Right lobe of liver (tissue), 6 donors: Measurements from ENCODE around the gene BEST4. TPM values are rescaled to one million over a fixed set of nuclear protein-coding genes. Genes with fewer than 3 reads are reported as not detected.
A peak's percentile ranks its signal among the peaks of the same experiment; 100 is the strongest.
"Not testable (repeated sequence)": the region's sequence is repeated elsewhere in the genome, so short reads cannot be mapped to it uniquely, and the experiment has no call there.

Source experiments
- ATAC-seq, 4 donors: fragments of 200-7000 bp; cut with Tn5 transposase; one replicate each; pipeline ENCODE4 v1.9.1; 2020; ENCODE audit warnings: mild to moderate bottlenecking in 4 of 4, moderate library complexity in 4 of 4
- DNase-seq, 3 donors: peaks; one replicate each; pipeline ENCODE4 v3.0.0-alpha.2; 2020
- H3K27ac ChIP-seq, 3 donors: fragments of 200-600 bp; one replicate each; pipeline ENCODE4 v1.8.0; 2022
- H3K27me3 ChIP-seq, 2 donors: fragments of 200-600 bp; one replicate each; pipeline ENCODE4 v1.8.0; 2022
- H3K36me3 ChIP-seq, 4 donors: fragments of 200-600 bp; sonication (generic) in 1 of 4; one replicate each; pipeline versions ENCODE4 v1.5.1 to v1.8.0; 2017 to 2022; ENCODE audit warnings: control low read depth in 1 of 4
- H3K4me1 ChIP-seq, 4 donors: fragments of 200-600 bp; sonication (generic) in 1 of 4; one replicate each; pipeline versions ENCODE4 v1.5.1 to v1.8.0; 2017 to 2022; ENCODE audit warnings: control low read depth in 1 of 4
- H3K4me3 ChIP-seq, 3 donors: fragments of 200-600 bp; one replicate each; pipeline ENCODE4 v1.8.0; 2022
- H3K9me3 ChIP-seq, 4 donors: fragments of 200-600 bp; sonication (generic) in 1 of 4; one replicate each; pipeline versions ENCODE4 v1.5.1 to v1.8.0; 2017 to 2022; ENCODE audit warnings: control low read depth in 1 of 4
- POLR2A ChIP-seq: fragments of 450-650 bp; IDR thresholded peaks from one replicate; pipeline ENCODE4 v1.6.1; 2017; ENCODE audit warnings: antibody characterized with exemption, mild to moderate bottlenecking
- WGBS: methylation state at CpG from one replicate; pipeline ENCODE4 v1.1.6; 2018; ENCODE audit warnings: low coverage, low lambda C conversion rate; ENCODE audit not compliant: insufficient coverage; ENCODE audit errors: missing lambda C conversion rate; 5-methylcytosine and 5-hydroxymethylcytosine counted together
- intact Hi-C, 2 donors: fragments of 100-400 bp; cut with DNase I; formaldehyde crosslinking; loops; one replicate each; pipeline versions ENCODE4 v1.11.2 to v1.14.1; 2022
- total RNA-seq, 6 experiments: library from RNA; depleted of rRNA in 2 of 6; stranded (reverse); fragments of >200 nt in 2 of 6; fragmentation: NEBNext Ultra II Directional in 3 of 6; extraction: Animal tissue kit (Norgen Biotek cat#: 25700) in 3 of 6; gene quantifications; one replicate each; pipeline versions ENCODE4 v1.1.0 to v1.2.4, GENCODE V29; 2016 to 2023
- TF ChIP-seq, protein P1 (sequence below), 4 donors: fragments of 200-600 bp in 3 of 4; fragments of 450-650 bp in 1 of 4; IDR thresholded peaks; one replicate each; pipeline versions ENCODE4 v1.5.1 to v1.8.0; 2016 to 2022; ENCODE audit warnings: antibody characterized with exemption in 4 of 4, mild to moderate bottlenecking in 2 of 4
- donor health status: DM: no; HTN: yes; CAD: no.
- donor health status: DM: no; HTN: no; CAD: no.
- donor health status: DM: no; HTN: no; CAD: no.
- donor health status: DM: no; HTN: yes; CAD: no.
- donor health status: DM: no; HTN: yes; CAD: no.

BEST4 gene
- total RNA-seq, 6 experiments from 2014 or later = 0.13 to 0.32 TPM; not detected in 4

DNA sequence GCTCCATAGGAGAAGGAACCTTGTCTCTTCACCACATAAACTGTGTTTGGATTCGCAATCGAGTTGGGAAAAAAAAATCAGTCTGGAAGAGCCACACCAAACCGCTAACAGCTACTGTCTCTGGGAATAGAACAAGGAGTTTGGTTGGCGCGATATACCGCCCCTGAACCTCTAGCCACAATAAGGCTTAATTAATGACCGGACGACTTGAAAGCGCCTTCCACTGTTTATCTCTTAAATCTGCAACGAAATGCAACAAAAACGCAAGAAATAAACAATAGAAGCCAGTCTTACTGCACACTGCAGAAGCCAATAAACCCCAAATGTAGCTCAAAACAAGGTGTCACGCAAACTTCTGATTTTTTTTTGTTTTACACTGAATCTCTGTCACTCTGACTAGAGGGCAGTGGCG, 31.2 kb upstream of the BEST4 start:
- no peaks in the 10 kb centered on the region for H3K27me3 ChIP-seq
- DNase-seq (peak in 1 of 3 donors; percentile 5), ATAC-seq (peak; percentile 5 to 28 (median 7))
- H3K4me3 ChIP-seq = peak overlapping the region; percentile 10 to 58 (median 56)
- H3K4me1 ChIP-seq = peaks cover 0 to 9% (median 0%) of the 10 kb centered on the region in 4 donors
- intact Hi-C loops = no loop called here
- peak overlapping the region; percentile 89 to 93 (median 89) for H3K27ac ChIP-seq
- TF ChIP-seq POLR2A = no peak
- TF ChIP-seq, protein P1, sequence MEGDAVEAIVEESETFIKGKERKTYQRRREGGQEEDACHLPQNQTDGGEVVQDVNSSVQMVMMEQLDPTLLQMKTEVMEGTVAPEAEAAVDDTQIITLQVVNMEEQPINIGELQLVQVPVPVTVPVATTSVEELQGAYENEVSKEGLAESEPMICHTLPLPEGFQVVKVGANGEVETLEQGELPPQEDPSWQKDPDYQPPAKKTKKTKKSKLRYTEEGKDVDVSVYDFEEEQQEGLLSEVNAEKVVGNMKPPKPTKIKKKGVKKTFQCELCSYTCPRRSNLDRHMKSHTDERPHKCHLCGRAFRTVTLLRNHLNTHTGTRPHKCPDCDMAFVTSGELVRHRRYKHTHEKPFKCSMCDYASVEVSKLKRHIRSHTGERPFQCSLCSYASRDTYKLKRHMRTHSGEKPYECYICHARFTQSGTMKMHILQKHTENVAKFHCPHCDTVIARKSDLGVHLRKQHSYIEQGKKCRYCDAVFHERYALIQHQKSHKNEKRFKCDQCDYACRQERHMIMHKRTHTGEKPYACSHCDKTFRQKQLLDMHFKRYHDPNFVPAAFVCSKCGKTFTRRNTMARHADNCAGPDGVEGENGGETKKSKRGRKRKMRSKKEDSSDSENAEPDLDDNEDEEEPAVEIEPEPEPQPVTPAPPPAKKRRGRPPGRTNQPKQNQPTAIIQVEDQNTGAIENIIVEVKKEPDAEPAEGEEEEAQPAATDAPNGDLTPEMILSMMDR (IDR thresholded peaks at IDR 0.05) = no peak
- H3K9me3 ChIP-seq = no peaks in the 10 kb centered on the region
- H3K36me3 ChIP-seq = no peaks in the 10 kb centered on the region
- 0% methylated on average over 13 of the region's 13 CpGs for WGBS

DNA sequence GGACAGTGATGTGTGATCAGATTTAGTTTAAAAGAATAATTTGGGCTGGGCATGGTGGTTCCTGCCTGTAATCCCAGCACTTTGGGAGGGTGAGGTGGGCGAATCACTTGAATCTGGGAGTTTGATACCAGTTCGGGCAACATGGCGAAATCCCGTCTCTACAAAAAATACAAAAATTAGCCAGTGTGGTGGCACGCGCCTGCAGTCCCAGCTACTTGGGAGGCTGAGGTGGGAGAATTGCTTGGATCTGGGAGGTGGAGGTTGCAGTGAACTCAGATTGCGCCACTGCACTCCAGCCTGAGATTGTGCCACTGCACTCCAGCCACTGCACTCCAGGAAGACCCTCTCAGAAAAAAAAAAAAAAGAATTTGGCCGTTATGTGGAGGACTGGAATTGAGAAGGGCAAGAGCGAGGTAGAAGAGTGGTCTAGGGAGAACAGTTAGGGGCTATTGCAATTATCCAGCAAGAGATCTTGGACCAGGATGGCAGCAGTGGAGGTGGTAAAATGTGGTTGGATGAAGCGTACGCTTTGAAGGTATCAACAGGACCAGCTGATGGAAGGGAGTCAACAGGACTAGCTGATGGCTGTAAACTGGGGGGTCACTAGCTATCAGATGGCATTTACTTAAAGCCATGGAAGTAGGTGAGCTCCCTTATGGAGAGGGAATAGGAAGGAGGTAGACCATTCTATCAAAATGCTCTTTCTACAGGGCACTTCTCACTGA, 30.0 kb upstream of the BEST4 start:
- Histone ChIP-seq H3K27me3 (no peaks in the 10 kb centered on the region), H3K9me3 (no peaks in the 10 kb centered on the region), H3K4me3 (no peak overlapping the region), H3K36me3 (no peaks in the 10 kb centered on the region), H3K4me1 (peaks cover 0 to 10% (median 0%) of the 10 kb centered on the region in 4 donors), H3K27ac (no peak overlapping the region)
- DNase-seq (peak; percentile 8 to 28 (median 15)), ATAC-seq (no peak)
- 99% methylated on average over 8 of the region's 11 CpGs for WGBS
- intact Hi-C loops = no loop called here
- TF ChIP-seq POLR2A = no peak
- TF ChIP-seq, protein P1 (IDR thresholded peaks at IDR 0.05) = no peak

DNA sequence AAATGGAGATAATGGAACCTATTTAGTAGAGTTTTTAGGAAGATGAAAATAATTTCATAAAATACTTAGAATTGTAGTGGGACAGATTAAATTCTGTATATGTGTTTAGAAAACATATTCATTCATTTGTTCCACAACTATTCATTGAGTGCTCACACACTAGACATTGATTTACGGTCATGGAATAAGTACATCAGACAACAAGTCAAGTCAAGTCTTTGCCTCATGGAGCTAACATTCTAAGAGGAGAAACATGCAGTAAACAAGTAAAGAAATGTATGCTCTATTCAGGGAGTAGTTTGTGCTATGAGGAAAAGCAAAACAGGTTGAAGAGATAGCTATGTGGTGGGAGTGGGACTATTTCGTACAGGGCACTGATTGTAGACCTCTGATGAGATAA, 29.3 kb upstream of the BEST4 start:
- H3K4me1 ChIP-seq = peaks cover 0 to 13% (median 0%) of the 10 kb centered on the region in 4 donors

DNA sequence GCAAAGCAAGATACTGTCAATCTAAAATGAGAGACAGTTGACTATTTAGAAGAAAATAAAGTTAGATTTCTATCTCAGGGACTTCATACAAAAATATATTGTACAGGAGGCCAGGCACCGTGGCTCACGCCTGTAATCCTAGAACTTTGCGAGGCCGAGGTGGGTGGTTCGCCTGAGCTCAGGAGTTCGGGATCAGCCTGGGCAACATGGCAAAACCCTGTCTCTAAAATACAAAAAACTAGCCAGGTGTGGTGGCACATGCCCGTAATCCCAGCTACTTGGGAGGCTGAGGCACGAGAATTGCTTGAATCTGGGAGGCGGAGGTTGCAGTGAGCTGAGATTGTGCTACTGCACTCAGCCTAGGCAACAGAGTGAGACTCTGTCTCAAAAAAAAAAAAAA, 28.0 kb upstream of the BEST4 start:
- H3K27ac ChIP-seq, intact Hi-C loops, H3K36me3 ChIP-seq, H3K27me3 ChIP-seq, H3K4me3 ChIP-seq, H3K9me3 ChIP-seq, ATAC-seq: not testable (repeated sequence)
- DNase-seq = peak; percentile 13 to 35 (median 23)
- WGBS = 91% methylated on average over 7 of the region's 9 CpGs
- peaks cover 0 to 14% (median 0%) of the 10 kb centered on the region in 4 donors for H3K4me1 ChIP-seq

More for the DNA sequence above, 29.3 kb upstream of the BEST4 start:
- Histone ChIP-seq H3K36me3 (no peaks in the 10 kb centered on the region), H3K27me3 (no peaks in the 10 kb centered on the region), H3K4me3 (no peak overlapping the region), H3K9me3 (no peaks in the 10 kb centered on the region), H3K27ac (no peak overlapping the region)
- 92% methylated on average over 2 of the region's 2 CpGs for WGBS
- DNase-seq = no peak
- intact Hi-C loops = no loop called here
- no peak for ATAC-seq
- no peak for TF ChIP-seq POLR2A
- TF ChIP-seq, protein P1 (IDR thresholded peaks at IDR 0.05) = no peak

DNA sequence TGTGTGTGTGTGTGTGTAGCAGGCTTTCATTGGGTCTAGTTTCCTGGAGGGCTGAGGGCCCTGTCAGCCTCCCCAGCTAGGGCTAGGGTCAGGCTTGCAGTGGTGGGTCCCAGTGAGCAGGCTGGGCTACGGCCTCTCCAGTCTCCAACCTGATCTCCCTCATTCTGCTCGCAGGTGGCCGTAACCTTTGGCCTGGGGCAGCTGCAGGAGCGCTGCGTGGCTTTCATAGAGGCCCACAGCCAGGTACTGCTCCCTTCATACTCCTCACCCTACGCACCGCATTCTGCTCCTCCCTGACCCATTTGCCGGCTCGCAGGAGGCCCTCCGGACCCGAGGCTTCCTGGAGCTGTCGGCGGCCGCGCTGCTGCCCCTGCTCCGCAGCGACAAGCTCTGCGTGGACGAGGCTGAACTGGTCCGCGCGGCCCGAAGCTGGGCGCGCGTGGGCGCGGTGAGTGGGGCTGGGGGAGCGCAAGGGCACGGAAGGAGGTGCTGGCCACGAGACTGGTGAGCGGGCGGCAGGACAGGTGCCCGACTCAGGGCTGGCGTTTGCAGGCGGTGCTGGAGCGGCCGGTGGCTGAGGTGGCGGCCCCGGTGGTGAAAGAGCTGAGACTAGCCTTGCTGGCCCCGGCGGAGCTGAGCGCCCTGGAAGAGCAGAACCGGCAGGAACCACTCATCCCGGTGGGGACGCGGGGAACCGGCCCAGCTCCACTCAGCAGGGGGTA, 25.0 kb upstream of the BEST4 start:
- peak overlapping the region; percentile 71 to 80 (median 72) for H3K27ac ChIP-seq
- H3K4me1 ChIP-seq = peaks cover 0 to 34% (median 15%) of the 10 kb centered on the region in 4 donors
- TF ChIP-seq, protein P1 (IDR thresholded peaks at IDR 0.05) = no peak
- TF ChIP-seq POLR2A = peak; percentile 3
- no peaks in the 10 kb centered on the region for H3K9me3 ChIP-seq
- intact Hi-C loops = no loop called here
- WGBS = 44% methylated on average over 27 of the region's 48 CpGs
- ATAC-seq = peak; percentile 13 to 55 (median 46)
- H3K4me3 ChIP-seq = peak overlapping the region; percentile 55 to 82 (median 80)
- peak in 2 of 3 donors; percentile 71 to 72 for DNase-seq
- no peaks in the 10 kb centered on the region for H3K27me3 ChIP-seq
- H3K36me3 ChIP-seq = no peaks in the 10 kb centered on the region
